HepG2 (cell line): ENCODE results near the gene GTF3C5. TPM values are rescaled to one million over a fixed set of nuclear protein-coding genes. Genes with fewer than 3 reads are reported as not detected.

Experiments
- ATAC-seq: fragments of 200-7000 bp; cut with Tn5 transposase; 3 replicates; pipeline ENCODE4 v1.9.1; 2020; ENCODE audit warnings: mild to moderate bottlenecking, moderate library complexity
- BruUV-seq: library from RNA; stranded (reverse); fragments of 400-500 nt; replicated peaks from 2 replicates; lab custom pipeline; 2021; lab: Mats Ljungman, UMichigan
- CTCF ChIA-PET: fragments of 300-600 bp; formaldehyde crosslinking; extraction: SDS; loops from one replicate; lab custom pipeline; 2021; ENCODE audit warnings: low total read pairs, inconsistent platforms, low intra/inter-chr PET ratio; lab: Yijun Ruan, JAX
- POLR2A ChIA-PET: fragments of 350-600 bp; sonication (Branson Sonifier 250); formaldehyde crosslinking; loops from one replicate; lab custom pipeline; 2020; ENCODE audit warnings: antibody characterized with exemption, inconsistent platforms; lab: Yijun Ruan, JAX
- DNase-seq: peaks from one replicate; pipeline ENCODE4 v3.0.0-alpha.2; 2015; ENCODE audit warnings: low spot score
- FAIRE-seq: peaks from 3 replicates; lab custom pipeline; 2011; peaks lifted over from hg19 to GRCh38; lab: Jason Lieb, UNC
- H2AFZ ChIP-seq: one replicate; pipeline ENCODE4 v1.6.1; 2011; ENCODE audit warnings: low read length, inconsistent platforms
- H3K27ac ChIP-seq: fragments of 300-600 bp; 3 replicates; pipeline ENCODE4 v1.8.0; 2011; ENCODE audit warnings: mixed run types, mild to moderate bottlenecking, mixed read lengths, low read length, inconsistent platforms; ENCODE audit not compliant: insufficient read depth; ENCODE audit errors: extremely low read length
- H3K27me3 ChIP-seq, 2 experiments: fragments of 200-600 bp in 1 of 2; 2 replicates in 1 of 2; 3 replicates in 1 of 2; pipeline versions ENCODE4 v1.6.0 to v1.8.0; 2011; ENCODE audit warnings: low read length in 2 of 2, mild to moderate bottlenecking in 2 of 2, moderate library complexity in 2 of 2, inconsistent platforms in 1 of 2; ENCODE audit not compliant: insufficient read depth in 2 of 2, control insufficient read depth in 1 of 2
- H3K36me3 ChIP-seq, 2 experiments: fragments of 200-600 bp in 1 of 2; replicated peaks in 1 of 2; 2 replicates in 1 of 2; 3 replicates in 1 of 2; pipeline versions ENCODE4 v1.5.1 to v1.8.0; 2011; ENCODE audit warnings: low read length in 2 of 2, inconsistent platforms in 1 of 2; ENCODE audit not compliant: insufficient read depth in 2 of 2, control insufficient read depth in 1 of 2
- H3K4me1 ChIP-seq: 2 replicates; pipeline ENCODE4 v1.5.1; 2012; ENCODE audit warnings: low read length, inconsistent platforms; ENCODE audit not compliant: insufficient read depth
- H3K4me2 ChIP-seq: 2 replicates; pipeline ENCODE4 v1.6.0; 2011; ENCODE audit warnings: low read depth, low read length, inconsistent platforms
- H3K4me3 ChIP-seq, 3 experiments: fragments of 200-600 bp in 1 of 3; sonication (generic), shearing (Covaris generic) in 1 of 3; replicated peaks in 1 of 3; 2 replicates each; pipeline ENCODE4 v1.5.1; 2011 to 2016; ENCODE audit warnings: low read length in 3 of 3, inconsistent platforms in 2 of 3, low read depth in 2 of 3, mild to moderate bottlenecking in 2 of 3, control low read depth in 1 of 3, mixed read lengths in 1 of 3; ENCODE audit not compliant: insufficient read depth in 1 of 3
- H3K79me2 ChIP-seq: one replicate; pipeline ENCODE4 v1.6.1; 2011; ENCODE audit warnings: low read length, inconsistent platforms; ENCODE audit not compliant: insufficient read depth
- H3K9ac ChIP-seq: 2 replicates; pipeline ENCODE4 v1.6.0; 2011; ENCODE audit warnings: mild to moderate bottlenecking, low read depth, low read length, inconsistent platforms; ENCODE audit not compliant: insufficient read depth
- H3K9me3 ChIP-seq: 2 replicates; pipeline ENCODE4 v1.5.1; 2012; ENCODE audit warnings: mild to moderate bottlenecking, low read length
- H4K20me1 ChIP-seq: 2 replicates; pipeline ENCODE4 v1.6.0; 2011; ENCODE audit warnings: inconsistent platforms, mild to moderate bottlenecking, low read length, moderate library complexity; ENCODE audit not compliant: insufficient read depth
- AGO2 ChIP-seq: fragments of 200-400 bp; formaldehyde crosslinking; optimal IDR thresholded peaks from 2 replicates; pipeline ENCODE3; 2017; ENCODE audit warnings: mild to moderate bottlenecking, low read depth, low read length, moderate library complexity
- HNRNPUL1 ChIP-seq: fragments of 200-400 bp; formaldehyde crosslinking; IDR thresholded peaks from 2 replicates; pipeline ENCODE4 v1.6.1; 2017; ENCODE audit warnings: low read depth, mild to moderate bottlenecking, low read length, moderate library complexity
- UBTF ChIP-seq: sonication (generic); formaldehyde crosslinking; IDR thresholded peaks from 2 replicates; pipeline ENCODE4 v1.4.0; 2020; ENCODE audit warnings: mild to moderate bottlenecking, missing genetic modification reagents
- ZBTB25 ChIP-seq: IDR thresholded peaks from 2 replicates; pipeline ENCODE4 v1.6.1; 2018; ENCODE audit warnings: missing genetic modification reagents
- ZNF747 ChIP-seq: sonication (generic); formaldehyde crosslinking; IDR thresholded peaks from 2 replicates; pipeline ENCODE4 v1.8.1; 2023; ENCODE audit warnings: missing genetic modification reagents, mild to moderate bottlenecking, borderline replicate concordance
- ZNF770 ChIP-seq: sonication (generic); formaldehyde crosslinking; IDR thresholded peaks from 2 replicates; pipeline ENCODE4 v1.5.0; 2020; ENCODE audit warnings: mild to moderate bottlenecking, missing genetic modification reagents
- WGBS: methylation state at CpG from one replicate; pipeline ENCODE4 v1.1.6; 2017; ENCODE audit warnings: low lambda C conversion rate; 5-methylcytosine and 5-hydroxymethylcytosine counted together
- in situ Hi-C: cut with HindIII; loops from 2 replicates; pipeline ENCODE4 v1.10.0; 2017; ENCODE audit warnings: low pct_unique_long_range_greater_than_20kb; ENCODE audit not compliant: extremely low pct_ligation_motif_present
- intact Hi-C: fragments of 100-400 bp; cut with micrococcal nuclease; formaldehyde crosslinking; loops from one replicate; pipeline ENCODE4 v1.10.0; 2022; ENCODE audit not compliant: unreplicated experiment
- polyA plus RNA-seq, 8 experiments: library from polyadenylated mRNA; depleted of rRNA in 3 of 8; stranded (reverse) in 7 of 8; unstranded in 1 of 8; fragments of >200 nt; fragmentation: Illumina TruSeq in 4 of 8; extraction: Trizol in 4 of 8; gene quantifications; 2 replicates each; pipeline versions ENCODE4 v1.2.1 to v1.2.3, GENCODE V29; 2011 to 2016; ENCODE audit warnings: low read depth in 4 of 8, missing spikeins in 1 of 8, mixed read lengths in 1 of 8; ENCODE audit not compliant: insufficient read depth in 1 of 8
- total RNA-seq, 5 experiments: library from RNA; depleted of rRNA; stranded (reverse); fragments of >200 nt; fragmentation: Illumina TruSeq; extraction: Trizol; gene quantifications; 2 replicates each; pipeline ENCODE4 v1.2.3, GENCODE V29; 2016; ENCODE audit warnings: low read depth in 1 of 5

The GTF3C5 gene
- total and polyA plus RNA-seq, 2 of the 13 experiments (the other 11 are each of a cell fraction or from before 2014, with no cell fraction given): 66.9 to 92.6 TPM

GRCh38 chr9:133058071-133058470, 27.3 kb downstream of the GTF3C5 start:
- DNase-seq (no peak), ATAC-seq (no peak), FAIRE-seq (no peak)
- Histone ChIP-seq H3K79me2 (no peaks in the 10 kb centered on the region), H3K4me3 (no peak overlapping the region), H2AFZ (no peak overlapping the region), H3K4me2 (no peak overlapping the region), H3K36me3 (peaks cover 24 to 42% of the 10 kb centered on the region in 2 experiments; a peak in 4 of 5 replicates), H3K9ac (no peak overlapping the region), H3K27ac (no peak overlapping the region), H3K9me3 (no peaks in the 10 kb centered on the region), H3K27me3 (no peaks in the 10 kb centered on the region), H3K4me1 (peaks cover 34% of the 10 kb centered on the region), H4K20me1 (no peaks in the 10 kb centered on the region)
- TF ChIP-seq AGO2 (peak; percentile 42), ZNF747 (CRISPR knock-in tag) (no peak), ZBTB25 (no peak), HNRNPUL1 (no peak)
- 76% methylated on average over 2 of the region's 7 CpGs for WGBS
- in situ Hi-C loops: no loop called here
- ChIA-PET POLR2A (no interaction called here), CTCF (no interaction called here)
- BruUV-seq: TSS peak; percentile 53
- intact Hi-C loops: no loop called here

- no TSS peak for BruUV-seq
- Histone ChIP-seq H3K27ac (no peak overlapping the region), H4K20me1 (no peaks in the 10 kb centered on the region), H3K9me3 (no peaks in the 10 kb centered on the region), H3K9ac (no peak overlapping the region), H3K27me3 (no peaks in the 10 kb centered on the region)
- ATAC-seq: no peak
- intact Hi-C loops: no loop called here
- in situ Hi-C loops: no loop called here
- FAIRE-seq: peak; percentile 40
- TF ChIP-seq UBTF (CRISPR knock-in tag) (no peak), ZNF770 (CRISPR knock-in tag) (0 out of 2 replicates have a peak, but pooled peaks have one; percentile 19), AGO2 (peak; percentile 12)
- TF ChIP-seq, all 625 proteins: peak for 2
- no peak overlapping the region for H2AFZ ChIP-seq
- H3K79me2 ChIP-seq: no peaks in the 10 kb centered on the region
- no peak overlapping the region for H3K4me3 ChIP-seq
- POLR2A ChIA-PET: no interaction called here
- 87% methylated on average over 12 of the region's 12 CpGs for WGBS
- CTCF ChIA-PET: no interaction called here
- H3K4me1 ChIP-seq: peaks cover 34% of the 10 kb centered on the region
- H3K36me3 ChIP-seq: peaks cover 20 to 35% of the 10 kb centered on the region in 2 experiments; a peak in 4 of 5 replicates
- no peak overlapping the region for H3K4me2 ChIP-seq
- no peak for DNase-seq
These were observed 27.9 kb downstream of the GTF3C5 start for GRCh38 chr9:133058550-133059320.
